Epithelial cell of esophagus (primary cell): ENCODE measurements around the gene GNB1L.

ENCODE experiments used
- DNase-seq: peaks from one replicate; pipeline ENCODE4 v3.0.0; 2010; ENCODE audit warnings: low read depth
- H3K4me3 ChIP-seq: 2 replicates; pipeline ENCODE4 v1.5.1; 2011; ENCODE audit warnings: mild to moderate bottlenecking, low read length, control low read depth
- CTCF ChIP-seq: IDR thresholded peaks from 2 replicates; pipeline ENCODE4 v1.5.1; 2011; ENCODE audit warnings: low read depth, mild to moderate bottlenecking, low read length, control low read depth, inconsistent platforms; ENCODE audit not compliant: insufficient read depth; ENCODE audit errors: missing control alignments

The GNB1L gene

DNA sequence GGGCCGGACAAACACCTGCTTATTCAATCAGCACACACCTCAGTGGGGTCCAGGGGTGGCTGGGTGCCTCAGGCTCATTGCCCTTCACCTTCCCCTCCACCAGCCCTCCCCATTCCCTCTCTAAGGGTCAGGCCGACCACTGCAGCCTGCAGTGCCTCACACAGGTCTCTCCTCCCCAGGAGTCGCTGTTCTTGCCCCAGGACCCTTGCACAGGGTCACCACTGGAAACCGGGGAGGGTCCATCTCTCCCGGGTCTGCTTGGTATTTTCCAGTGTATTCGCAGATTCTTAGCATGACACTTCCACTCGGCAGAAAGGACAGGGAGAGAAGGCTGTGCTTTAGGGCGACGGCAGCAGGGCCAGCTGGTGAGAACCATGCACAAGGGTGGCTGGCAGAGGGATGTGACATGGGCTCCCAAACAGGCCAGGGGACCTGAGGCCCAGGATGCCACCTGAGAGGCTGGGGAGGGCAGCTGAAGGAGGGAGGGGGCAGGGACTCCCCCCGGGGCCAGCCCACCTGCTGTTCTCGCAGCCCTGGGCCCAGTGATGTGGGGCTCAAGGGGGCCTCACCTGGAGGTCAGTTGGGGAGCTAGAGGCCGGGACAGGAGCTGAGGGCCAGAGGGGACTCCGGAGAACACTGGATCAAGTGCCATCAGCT is 110.2 kb downstream of the GNB1L start:
- TF ChIP-seq CTCF = no peak
- DNase-seq = no peak

DNA sequence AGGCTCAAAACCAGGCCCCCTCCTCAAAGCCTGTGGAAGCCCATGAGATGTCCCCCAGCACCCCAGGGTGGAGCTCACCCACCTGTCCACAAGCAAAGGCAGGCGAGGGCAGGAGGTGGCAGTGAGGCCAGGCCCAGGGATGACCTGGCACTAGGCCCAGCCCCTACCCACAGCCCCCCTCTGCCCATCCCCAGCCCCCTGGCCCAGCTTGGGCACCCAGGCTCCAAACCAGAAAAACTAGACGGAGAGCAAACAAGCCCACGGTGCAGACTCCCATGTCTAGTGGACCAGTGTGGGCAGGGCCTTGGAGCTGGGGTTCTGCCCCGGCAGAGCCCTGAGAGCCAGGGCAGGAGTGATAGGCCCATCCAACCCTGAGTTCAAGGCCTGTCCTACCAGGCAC is 111.0 kb downstream of the GNB1L start:
- no peak overlapping the region for H3K4me3 ChIP-seq
- no peak for TF ChIP-seq CTCF
- no peak for DNase-seq

More for the DNA sequence above, 110.2 kb downstream of the GNB1L start:
- no peak overlapping the region for H3K4me3 ChIP-seq

DNA sequence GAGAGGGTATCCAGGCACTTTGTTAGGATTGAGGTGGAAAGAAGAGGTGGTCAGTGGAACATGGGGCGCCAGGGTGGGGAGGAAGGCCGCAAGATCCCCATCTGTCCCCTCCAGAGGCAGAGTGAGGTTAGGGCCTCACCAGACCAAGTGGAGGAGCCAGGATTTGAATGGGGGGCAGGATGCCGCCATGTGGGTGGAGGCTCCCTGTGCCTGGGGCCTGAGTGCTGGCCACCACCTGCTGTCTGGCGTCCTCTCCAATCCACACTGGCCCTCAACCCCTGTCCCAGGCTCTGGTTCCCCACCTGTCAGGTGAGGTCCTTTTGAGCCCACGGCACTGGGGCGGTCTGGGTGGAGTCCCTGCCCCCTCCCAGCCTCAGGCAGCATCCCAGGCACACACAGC is 111.6 kb downstream of the GNB1L start:
- H3K4me3 ChIP-seq = no peak overlapping the region
- no peak for DNase-seq
- TF ChIP-seq CTCF = no peak

DNA sequence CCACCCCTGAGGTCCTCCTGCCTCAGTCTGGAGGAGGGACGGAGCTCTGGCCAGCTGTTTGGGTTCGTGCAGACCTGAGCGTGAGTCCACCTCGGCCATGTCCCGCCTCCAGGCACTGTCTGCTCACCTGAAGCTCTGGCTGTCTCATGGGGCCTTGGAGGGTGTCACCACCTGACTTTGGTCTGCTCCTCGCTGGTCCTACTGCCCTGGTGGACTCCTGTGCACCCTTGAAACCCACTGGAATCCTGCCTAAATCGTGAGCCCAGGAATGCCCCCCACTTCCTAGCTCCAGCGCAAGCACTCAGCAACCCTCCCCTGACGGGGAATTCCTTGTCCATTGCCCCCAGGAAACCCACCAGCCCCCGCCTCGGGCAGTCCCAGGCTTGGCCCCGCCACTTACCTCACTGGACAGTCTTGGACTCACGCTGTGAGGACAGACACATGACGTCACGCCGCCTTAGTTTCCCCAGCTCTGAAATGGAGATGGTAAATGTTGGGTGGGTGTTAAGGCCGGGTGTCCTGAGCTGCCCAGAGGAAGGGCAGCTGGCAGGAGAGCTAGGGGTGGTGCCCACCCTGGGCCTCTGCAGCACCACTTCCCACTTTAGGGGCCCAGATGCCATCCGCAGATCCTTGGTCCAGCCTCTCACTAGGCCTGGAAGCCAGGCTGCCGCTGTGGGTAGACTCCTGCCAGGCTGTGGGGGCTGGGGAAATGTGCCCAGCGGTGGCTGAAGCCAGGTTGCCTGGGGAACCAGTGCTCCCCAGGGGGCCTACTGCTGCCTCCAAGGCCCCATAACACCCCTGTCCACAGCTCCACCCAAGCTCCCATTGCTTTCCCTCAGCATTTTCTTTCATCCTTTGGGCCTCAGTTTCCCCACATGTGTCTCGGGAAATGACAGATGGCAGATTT is 112.3 kb downstream of the GNB1L start:
- no peak for DNase-seq
- TF ChIP-seq CTCF = no peak
- H3K4me3 ChIP-seq = no peak overlapping the region

GRCh38 chr22:19741053-19741452 is 113.6 kb downstream of the GNB1L start:
- H3K4me3 ChIP-seq = no peak overlapping the region
- no peak for DNase-seq
- no peak for TF ChIP-seq CTCF

GRCh38 chr22:19740586-19740985 is 114.1 kb downstream of the GNB1L start:
- DNase-seq = no peak
- no peak overlapping the region for H3K4me3 ChIP-seq
- TF ChIP-seq CTCF = no peak
